Measurements from ENCODE around the gene KRTAP9-7.

DNA sequence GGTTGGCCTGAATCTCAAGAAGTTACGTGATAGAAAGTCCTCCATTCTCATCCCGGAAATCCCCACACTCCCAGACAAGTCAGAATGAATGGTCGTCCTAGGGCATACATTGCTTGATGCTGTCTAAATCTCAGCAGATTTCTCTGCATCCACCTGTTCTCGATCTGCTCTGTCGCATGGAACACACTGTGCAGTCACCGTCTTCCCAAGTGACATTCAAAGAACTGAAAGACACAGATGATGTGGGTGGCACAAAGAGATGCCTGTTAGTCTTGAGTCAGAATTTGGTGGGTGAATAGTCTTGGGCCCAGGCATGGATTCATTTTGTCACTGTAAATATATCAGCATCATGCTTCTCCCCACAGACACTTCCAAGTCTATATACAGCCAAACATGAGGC, 43.8 kb upstream of the KRTAP9-7 start:
- TF ChIP-seq, protein P1, sequence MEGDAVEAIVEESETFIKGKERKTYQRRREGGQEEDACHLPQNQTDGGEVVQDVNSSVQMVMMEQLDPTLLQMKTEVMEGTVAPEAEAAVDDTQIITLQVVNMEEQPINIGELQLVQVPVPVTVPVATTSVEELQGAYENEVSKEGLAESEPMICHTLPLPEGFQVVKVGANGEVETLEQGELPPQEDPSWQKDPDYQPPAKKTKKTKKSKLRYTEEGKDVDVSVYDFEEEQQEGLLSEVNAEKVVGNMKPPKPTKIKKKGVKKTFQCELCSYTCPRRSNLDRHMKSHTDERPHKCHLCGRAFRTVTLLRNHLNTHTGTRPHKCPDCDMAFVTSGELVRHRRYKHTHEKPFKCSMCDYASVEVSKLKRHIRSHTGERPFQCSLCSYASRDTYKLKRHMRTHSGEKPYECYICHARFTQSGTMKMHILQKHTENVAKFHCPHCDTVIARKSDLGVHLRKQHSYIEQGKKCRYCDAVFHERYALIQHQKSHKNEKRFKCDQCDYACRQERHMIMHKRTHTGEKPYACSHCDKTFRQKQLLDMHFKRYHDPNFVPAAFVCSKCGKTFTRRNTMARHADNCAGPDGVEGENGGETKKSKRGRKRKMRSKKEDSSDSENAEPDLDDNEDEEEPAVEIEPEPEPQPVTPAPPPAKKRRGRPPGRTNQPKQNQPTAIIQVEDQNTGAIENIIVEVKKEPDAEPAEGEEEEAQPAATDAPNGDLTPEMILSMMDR (conservative IDR thresholded peaks at IDR 0.05): no peak
- TF ChIP-seq ZFX (IDR thresholded peaks at IDR 0.05): no peak

Data from C4-2B (cell line).